Measurements from ENCODE around the gene DNAH2. TPM values are rescaled to one million over a fixed set of nuclear protein-coding genes. Genes with fewer than 3 reads are reported as not detected.

The DNAH2 gene
- total RNA-seq, 1 experiment from 2014 or later: 0.15 TPM

DNA sequence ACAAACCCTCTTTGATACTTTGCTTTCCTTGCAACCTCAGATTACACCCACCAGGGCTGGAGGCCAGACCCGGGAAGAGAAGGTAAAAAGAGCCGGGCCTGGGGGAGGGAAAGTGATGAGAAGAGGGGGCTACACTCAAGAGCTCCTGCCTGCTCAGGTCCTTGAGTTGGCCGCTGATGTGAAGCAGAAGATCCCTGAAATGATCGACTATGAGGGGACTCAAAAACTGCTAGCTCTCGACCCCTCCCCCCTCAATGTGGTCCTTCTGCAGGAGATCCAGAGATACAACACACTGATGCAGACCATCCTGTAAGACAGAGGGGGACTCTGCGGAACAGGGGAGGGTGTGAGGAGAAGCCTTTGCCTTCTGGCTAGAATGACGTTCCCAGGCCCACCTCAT is 113.7 kb downstream of the DNAH2 start:
- H3K27me3 ChIP-seq (ENCODE audit: insufficient read depth, low read length): peaks cover 9% of the 10 kb centered on the region; the same call in 1 of the 2 replicates
- H3K36me3 Mint-ChIP-seq (ENCODE audit: insufficient read depth in 1 of 3, low read depth in 3 of 3): no peaks in the 10 kb centered on the region
- H3K56ac ChIP-seq (ENCODE audit: insufficient read length, low read depth, low read length): no peak overlapping the region
- H4K8ac ChIP-seq (replicated peaks; ENCODE audit: insufficient read length, low read depth, low read length): no peak overlapping the region
- H3K9me3 ChIP-seq (ENCODE audit: control insufficient read depth, low read depth, low read length): no peaks in the 10 kb centered on the region
- no peak overlapping the region for H2AK5ac ChIP-seq (ENCODE audit: insufficient read length, low read length)
- H2BK120ac ChIP-seq (ENCODE audit: low read depth, low read length, poor library complexity, severe bottlenecking): no peak overlapping the region
- no peak overlapping the region for H4K5ac ChIP-seq (ENCODE audit: insufficient read length, low read depth, low read length)
- H3K27me3 Mint-ChIP-seq (ENCODE audit: low read depth): peaks cover 62% of the 10 kb centered on the region
- no peak overlapping the region for H3K14ac ChIP-seq (ENCODE audit: insufficient read depth, low read length)
- H3K4me3 Mint-ChIP-seq: no peak overlapping the region
- H2BK20ac ChIP-seq (ENCODE audit: low read depth, low read length, poor library complexity, severe bottlenecking): no peak overlapping the region
- H3K23me2 ChIP-seq (ENCODE audit: insufficient read length, low read depth, low read length, poor library complexity, severe bottlenecking): peaks cover 21% of the 10 kb centered on the region
- H2BK12ac ChIP-seq (ENCODE audit: insufficient read length, low read depth, low read length): no peak overlapping the region
- H2BK5ac ChIP-seq (ENCODE audit: insufficient read length, low read length): no peak overlapping the region
- no peaks in the 10 kb centered on the region for H3K79me1 ChIP-seq (ENCODE audit: insufficient read depth, low read depth, low read length, poor library complexity, severe bottlenecking)
- no peak overlapping the region for H3K18ac ChIP-seq (ENCODE audit: insufficient read length, low read depth, low read length)
- H2AFZ ChIP-seq (ENCODE audit: low read length): no peak overlapping the region
- no peak for DNase-seq
- no peaks in the 10 kb centered on the region for H3K79me2 ChIP-seq (ENCODE audit: insufficient read depth, low read length)
- no peak overlapping the region for H3K27ac ChIP-seq (ENCODE audit: insufficient read length, low read depth, low read length)
- H3T11ph ChIP-seq (ENCODE audit: low read length): no peak overlapping the region
- TF ChIP-seq, protein P1, sequence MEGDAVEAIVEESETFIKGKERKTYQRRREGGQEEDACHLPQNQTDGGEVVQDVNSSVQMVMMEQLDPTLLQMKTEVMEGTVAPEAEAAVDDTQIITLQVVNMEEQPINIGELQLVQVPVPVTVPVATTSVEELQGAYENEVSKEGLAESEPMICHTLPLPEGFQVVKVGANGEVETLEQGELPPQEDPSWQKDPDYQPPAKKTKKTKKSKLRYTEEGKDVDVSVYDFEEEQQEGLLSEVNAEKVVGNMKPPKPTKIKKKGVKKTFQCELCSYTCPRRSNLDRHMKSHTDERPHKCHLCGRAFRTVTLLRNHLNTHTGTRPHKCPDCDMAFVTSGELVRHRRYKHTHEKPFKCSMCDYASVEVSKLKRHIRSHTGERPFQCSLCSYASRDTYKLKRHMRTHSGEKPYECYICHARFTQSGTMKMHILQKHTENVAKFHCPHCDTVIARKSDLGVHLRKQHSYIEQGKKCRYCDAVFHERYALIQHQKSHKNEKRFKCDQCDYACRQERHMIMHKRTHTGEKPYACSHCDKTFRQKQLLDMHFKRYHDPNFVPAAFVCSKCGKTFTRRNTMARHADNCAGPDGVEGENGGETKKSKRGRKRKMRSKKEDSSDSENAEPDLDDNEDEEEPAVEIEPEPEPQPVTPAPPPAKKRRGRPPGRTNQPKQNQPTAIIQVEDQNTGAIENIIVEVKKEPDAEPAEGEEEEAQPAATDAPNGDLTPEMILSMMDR (conservative IDR thresholded peaks at IDR 0.05): no peak
- no peak overlapping the region for H3K27ac Mint-ChIP-seq
- H3K4me1 Mint-ChIP-seq: peaks cover 14 to 17% of the 10 kb centered on the region in 2 experiments
- H2BK15ac ChIP-seq (ENCODE audit: low read depth, low read length): no peak overlapping the region
- no peaks in the 10 kb centered on the region for H3K9me3 Mint-ChIP-seq
- no peak overlapping the region for H3K4me2 ChIP-seq (ENCODE audit: insufficient read depth, insufficient read length, low read length)
- no peak overlapping the region for H3K23ac ChIP-seq (ENCODE audit: insufficient read length, low read depth, low read length)
- no peak overlapping the region for H3K9ac ChIP-seq (ENCODE audit: extremely low read depth, insufficient read length, low read length)
- H4K20me1 ChIP-seq (ENCODE audit: control insufficient read depth, insufficient read depth, insufficient read length): no peaks in the 10 kb centered on the region
- WGBS (ENCODE audit: extremely low coverage, insufficient read length, low lambda C conversion rate): no CpG with 5 or more reads among the region's 7 CpGs
- H3K4ac ChIP-seq (ENCODE audit: low read depth, low read length): no peak overlapping the region
- 0 out of 2 replicates have a peak, but pooled peaks cover 2% of the 10 kb centered on the region for H3K4me1 ChIP-seq (ENCODE audit: insufficient read depth, low read length)
- H4K91ac ChIP-seq (ENCODE audit: insufficient read length, low read depth, low read length): no peak overlapping the region
